ENCODE data around the gene CCDC15.
A peak's percentile ranks its signal among the peaks of the same experiment; 100 is the strongest.
"Not testable (repeated sequence)": the region's sequence is repeated elsewhere in the genome, so short reads cannot be mapped to it uniquely, and the experiment has no call there.

CCDC15 gene

GRCh38 chr11:125022551-125022950, 68.5 kb downstream of the CCDC15 start:
- DNase-seq (ENCODE audit: low read depth): no peak
- TF ChIP-seq CTCF (IDR thresholded peaks at IDR 0.05; ENCODE audit: insufficient read depth, low read depth, low read length, missing control alignments): no peak
- no peak overlapping the region for H3K4me3 ChIP-seq (ENCODE audit: low read length)

- H3K4me3 ChIP-seq (ENCODE audit: low read length): no peak overlapping the region
- no peak for DNase-seq (ENCODE audit: low read depth)
- no peak for TF ChIP-seq CTCF (IDR thresholded peaks at IDR 0.05; ENCODE audit: insufficient read depth, low read depth, low read length, missing control alignments)
Measured at GRCh38 chr11:125025968-125026367, 72.0 kb downstream of the CCDC15 start.

- peak; percentile 68 for DNase-seq (ENCODE audit: low read depth)
- H3K4me3 ChIP-seq (ENCODE audit: low read length): not testable (repeated sequence)
Measured at GRCh38 chr11:125029431-125029830, 75.4 kb downstream of the CCDC15 start.

- peak; percentile 70 for DNase-seq (ENCODE audit: low read depth)
- no peak overlapping the region for H3K4me3 ChIP-seq (ENCODE audit: low read length)
- no peak for TF ChIP-seq CTCF (IDR thresholded peaks at IDR 0.05; ENCODE audit: insufficient read depth, low read depth, low read length, missing control alignments)
Measured at GRCh38 chr11:125036933-125037332, 82.9 kb downstream of the CCDC15 start.

- peak; percentile 71 for DNase-seq (ENCODE audit: low read depth)
- H3K4me3 ChIP-seq (ENCODE audit: low read length): no peak overlapping the region
- no peak for TF ChIP-seq CTCF (IDR thresholded peaks at IDR 0.05; ENCODE audit: insufficient read depth, low read depth, low read length, missing control alignments)
Measured at GRCh38 chr11:125049164-125049792, 95.3 kb downstream of the CCDC15 start.

GRCh38 chr11:125052047-125052446, 98.0 kb downstream of the CCDC15 start:
- TF ChIP-seq CTCF (IDR thresholded peaks at IDR 0.05; ENCODE audit: insufficient read depth, low read depth, low read length, missing control alignments): no peak
- DNase-seq (ENCODE audit: low read depth): no peak
- H3K4me3 ChIP-seq (ENCODE audit: low read length): no peak overlapping the region

GRCh38 chr11:125053167-125053566, 99.2 kb downstream of the CCDC15 start:
- no peak for TF ChIP-seq CTCF (IDR thresholded peaks at IDR 0.05; ENCODE audit: insufficient read depth, low read depth, low read length, missing control alignments)
- no peak overlapping the region for H3K4me3 ChIP-seq (ENCODE audit: low read length)
- peak; percentile 34 for DNase-seq (ENCODE audit: low read depth)

Data from epithelial cell of esophagus (primary cell).